HepG2 (cell line): Measurements from ENCODE around the gene SLC7A10. TPM values are rescaled to one million over a fixed set of nuclear protein-coding genes. Genes with fewer than 3 reads are reported as not detected.
A peak's percentile ranks its signal among the peaks of the same experiment; 100 is the strongest.

Source experiments
- ATAC-seq: fragments of 200-7000 bp; cut with Tn5 transposase; 3 replicates; pipeline ENCODE4 v1.9.1; 2020; ENCODE audit warnings: mild to moderate bottlenecking, moderate library complexity
- BruUV-seq: library from RNA; stranded (reverse); fragments of 400-500 nt; replicated peaks from 2 replicates; lab custom pipeline; 2021; lab: Mats Ljungman, UMichigan
- CTCF ChIA-PET: fragments of 300-600 bp; formaldehyde crosslinking; extraction: SDS; loops from one replicate; lab custom pipeline; 2021; ENCODE audit warnings: low total read pairs, inconsistent platforms, low intra/inter-chr PET ratio; lab: Yijun Ruan, JAX
- POLR2A ChIA-PET: fragments of 350-600 bp; sonication (Branson Sonifier 250); formaldehyde crosslinking; loops from one replicate; lab custom pipeline; 2020; ENCODE audit warnings: antibody characterized with exemption, inconsistent platforms; lab: Yijun Ruan, JAX
- DNase-seq: peaks from one replicate; pipeline ENCODE4 v3.0.0-alpha.2; 2015; ENCODE audit warnings: low spot score
- FAIRE-seq: peaks from 3 replicates; lab custom pipeline; 2011; peaks lifted over from hg19 to GRCh38; lab: Jason Lieb, UNC
- H2AFZ ChIP-seq: one replicate; pipeline ENCODE4 v1.6.1; 2011; ENCODE audit warnings: low read length, inconsistent platforms
- H3K27ac ChIP-seq: fragments of 300-600 bp; 3 replicates; pipeline ENCODE4 v1.8.0; 2011; ENCODE audit warnings: mixed run types, mild to moderate bottlenecking, mixed read lengths, low read length, inconsistent platforms; ENCODE audit not compliant: insufficient read depth; ENCODE audit errors: extremely low read length
- H3K27me3 ChIP-seq, 2 experiments: fragments of 200-600 bp in 1 of 2; 2 replicates in 1 of 2; 3 replicates in 1 of 2; pipeline versions ENCODE4 v1.6.0 to v1.8.0; 2011; ENCODE audit warnings: low read length in 2 of 2, mild to moderate bottlenecking in 2 of 2, moderate library complexity in 2 of 2, inconsistent platforms in 1 of 2; ENCODE audit not compliant: insufficient read depth in 2 of 2, control insufficient read depth in 1 of 2
- H3K36me3 ChIP-seq, 2 experiments: fragments of 200-600 bp in 1 of 2; replicated peaks in 1 of 2; 2 replicates in 1 of 2; 3 replicates in 1 of 2; pipeline versions ENCODE4 v1.5.1 to v1.8.0; 2011; ENCODE audit warnings: low read length in 2 of 2, inconsistent platforms in 1 of 2; ENCODE audit not compliant: insufficient read depth in 2 of 2, control insufficient read depth in 1 of 2
- H3K4me1 ChIP-seq: 2 replicates; pipeline ENCODE4 v1.5.1; 2012; ENCODE audit warnings: low read length, inconsistent platforms; ENCODE audit not compliant: insufficient read depth
- H3K4me2 ChIP-seq: 2 replicates; pipeline ENCODE4 v1.6.0; 2011; ENCODE audit warnings: low read depth, low read length, inconsistent platforms
- H3K4me3 ChIP-seq, 3 experiments: fragments of 200-600 bp in 1 of 3; sonication (generic), shearing (Covaris generic) in 1 of 3; replicated peaks in 1 of 3; 2 replicates each; pipeline ENCODE4 v1.5.1; 2011 to 2016; ENCODE audit warnings: low read length in 3 of 3, inconsistent platforms in 2 of 3, low read depth in 2 of 3, mild to moderate bottlenecking in 2 of 3, control low read depth in 1 of 3, mixed read lengths in 1 of 3; ENCODE audit not compliant: insufficient read depth in 1 of 3
- H3K79me2 ChIP-seq: one replicate; pipeline ENCODE4 v1.6.1; 2011; ENCODE audit warnings: low read length, inconsistent platforms; ENCODE audit not compliant: insufficient read depth
- H3K9ac ChIP-seq: 2 replicates; pipeline ENCODE4 v1.6.0; 2011; ENCODE audit warnings: mild to moderate bottlenecking, low read depth, low read length, inconsistent platforms; ENCODE audit not compliant: insufficient read depth
- H3K9me3 ChIP-seq: 2 replicates; pipeline ENCODE4 v1.5.1; 2012; ENCODE audit warnings: mild to moderate bottlenecking, low read length
- H4K20me1 ChIP-seq: 2 replicates; pipeline ENCODE4 v1.6.0; 2011; ENCODE audit warnings: inconsistent platforms, mild to moderate bottlenecking, low read length, moderate library complexity; ENCODE audit not compliant: insufficient read depth
- CTCF ChIP-seq: sonication (generic); formaldehyde crosslinking; IDR thresholded peaks from 2 replicates; pipeline ENCODE4 v1.5.0; 2020; ENCODE audit warnings: mild to moderate bottlenecking, missing genetic modification reagents, moderate library complexity
- FOXA1 ChIP-seq, 2 experiments: fragments of 450-650 bp in 1 of 2; sonication (generic) in 1 of 2; formaldehyde crosslinking in 1 of 2; IDR thresholded peaks; 2 replicates each; pipeline versions ENCODE4 v1.4.0 to v1.6.1; 2016 to 2020; ENCODE audit warnings: missing genetic modification reagents in 1 of 2
- HNRNPH1 ChIP-seq: fragments of 200-400 bp; formaldehyde crosslinking; optimal IDR thresholded peaks from 2 replicates; pipeline ENCODE3; 2017; ENCODE audit warnings: mild to moderate bottlenecking, low read depth, low read length
- PAX8 ChIP-seq: sonication (generic); formaldehyde crosslinking; IDR thresholded peaks from 2 replicates; pipeline ENCODE4 v1.8.0; 2022; ENCODE audit warnings: mild to moderate bottlenecking, missing genetic modification reagents, borderline replicate concordance
- PAXIP1 ChIP-seq: sonication (generic); formaldehyde crosslinking; conservative IDR thresholded peaks from 2 replicates; pipeline ENCODE4 v1.4.0; 2020; ENCODE audit warnings: mild to moderate bottlenecking, missing genetic modification reagents, moderate library complexity
- PCBP2 ChIP-seq: fragments of 200-400 bp; formaldehyde crosslinking; optimal IDR thresholded peaks from 2 replicates; pipeline ENCODE3; 2018; ENCODE audit warnings: low read length, low read depth; ENCODE audit not compliant: poor library complexity, severe bottlenecking
- RAD51 ChIP-seq: fragments of 450-650 bp; IDR thresholded peaks from 2 replicates; pipeline ENCODE4 v1.6.1; 2016; ENCODE audit warnings: borderline replicate concordance
- SKIL ChIP-seq: sonication (generic); formaldehyde crosslinking; IDR thresholded peaks from 2 replicates; pipeline ENCODE4 v1.8.0; 2022; ENCODE audit warnings: missing genetic modification reagents, mild to moderate bottlenecking, moderate library complexity, borderline replicate concordance
- SNAI1 ChIP-seq: sonication (generic); formaldehyde crosslinking; IDR thresholded peaks from 2 replicates; pipeline ENCODE4 v1.5.0; 2020; ENCODE audit warnings: mild to moderate bottlenecking, missing genetic modification reagents, borderline replicate concordance
- TBL1XR1 ChIP-seq: fragments of 150-350 bp; IDR thresholded peaks from 2 replicates; pipeline ENCODE4 v1.6.1; 2014; ENCODE audit warnings: borderline replicate concordance, low read length; ENCODE audit not compliant: partially characterized antibody
- ZNF136 ChIP-seq: sonication (generic); formaldehyde crosslinking; IDR thresholded peaks from 2 replicates; pipeline ENCODE4 v1.8.1; 2022; ENCODE audit warnings: low read depth, mild to moderate bottlenecking, moderate library complexity, missing genetic modification reagents
- ZNF274 ChIP-seq: sonication (generic); formaldehyde crosslinking; IDR thresholded peaks from 2 replicates; pipeline ENCODE4 v1.5.1; 2020; ENCODE audit warnings: mild to moderate bottlenecking, missing genetic modification reagents
- ZNF292 ChIP-seq: sonication (generic); formaldehyde crosslinking; IDR thresholded peaks from 2 replicates; pipeline ENCODE4 v1.8.1; 2022; ENCODE audit warnings: mild to moderate bottlenecking, low read depth, missing genetic modification reagents, borderline replicate concordance
- ZNF629 ChIP-seq: sonication (generic); formaldehyde crosslinking; conservative IDR thresholded peaks from 2 replicates; pipeline ENCODE4 v1.5.0; 2020; ENCODE audit warnings: missing genetic modification reagents
- ZNF670 ChIP-seq: sonication (generic); formaldehyde crosslinking; IDR thresholded peaks from 2 replicates; pipeline ENCODE4 v1.8.0; 2022; ENCODE audit warnings: mild to moderate bottlenecking, missing genetic modification reagents, borderline replicate concordance
- WGBS: methylation state at CpG from one replicate; pipeline ENCODE4 v1.1.6; 2017; ENCODE audit warnings: low lambda C conversion rate; 5-methylcytosine and 5-hydroxymethylcytosine counted together
- in situ Hi-C: cut with HindIII; loops from 2 replicates; pipeline ENCODE4 v1.10.0; 2017; ENCODE audit warnings: low pct_unique_long_range_greater_than_20kb; ENCODE audit not compliant: extremely low pct_ligation_motif_present
- intact Hi-C: fragments of 100-400 bp; cut with micrococcal nuclease; formaldehyde crosslinking; loops from one replicate; pipeline ENCODE4 v1.10.0; 2022; ENCODE audit not compliant: unreplicated experiment
- polyA plus RNA-seq, 8 experiments: library from polyadenylated mRNA; depleted of rRNA in 3 of 8; stranded (reverse) in 7 of 8; unstranded in 1 of 8; fragments of >200 nt; fragmentation: Illumina TruSeq in 4 of 8; extraction: Trizol in 4 of 8; gene quantifications; 2 replicates each; pipeline versions ENCODE4 v1.2.1 to v1.2.3, GENCODE V29; 2011 to 2016; ENCODE audit warnings: low read depth in 4 of 8, missing spikeins in 1 of 8, mixed read lengths in 1 of 8; ENCODE audit not compliant: insufficient read depth in 1 of 8
- total RNA-seq, 5 experiments: library from RNA; depleted of rRNA; stranded (reverse); fragments of >200 nt; fragmentation: Illumina TruSeq; extraction: Trizol; gene quantifications; 2 replicates each; pipeline ENCODE4 v1.2.3, GENCODE V29; 2016; ENCODE audit warnings: low read depth in 1 of 5

The SLC7A10 gene
- total and polyA plus RNA-seq, 2 of the 13 experiments (the other 11 are each of a cell fraction or from before 2014, with no cell fraction given), result 1.1 to 2.2 TPM

GRCh38 chr19:33233056-33233873 lies 7.6 kb upstream of the SLC7A10 start:
- Histone ChIP-seq H2AFZ (no peak overlapping the region), H3K27ac (no peak overlapping the region), H3K9me3 (peaks cover 8% of the 10 kb centered on the region), H3K79me2 (no peaks in the 10 kb centered on the region), H3K4me2 (no peak overlapping the region), H3K4me1 (peaks cover 33% of the 10 kb centered on the region; the same call in 1 of the 2 replicates), H3K36me3 (no peaks in the 10 kb centered on the region), H3K4me3 (no peak overlapping the region), H4K20me1 (no peaks in the 10 kb centered on the region), H3K27me3 (peaks cover 2 to 6% of the 10 kb centered on the region in 2 experiments; a peak in 1 of 5 replicates), H3K9ac (no peak overlapping the region)
- POLR2A ChIA-PET, result no interaction called here
- in situ Hi-C loops, result no loop called here
- CTCF ChIA-PET, result no interaction called here
- no TSS peak for BruUV-seq
- WGBS, result 82% methylated on average over 9 of the region's 9 CpGs
- intact Hi-C loops, result no loop called here
- DNase-seq (no peak), ATAC-seq (no peak), FAIRE-seq (peak; percentile 18)
- TF ChIP-seq TBL1XR1 (no peak), SNAI1 (CRISPR knock-in tag) (no peak), ZNF629 (CRISPR knock-in tag) (no peak), FOXA1 (IDR thresholded peaks at IDR 0.05) (0 out of 2 replicates have a peak, but pooled peaks have one; percentile 11), FOXA1 (CRISPR knock-in tag; IDR thresholded peaks at IDR 0.05) (no peak), ZNF136 (CRISPR knock-in tag) (no peak), ZNF274 (CRISPR knock-in tag) (no peak), PAX8 (CRISPR knock-in tag) (no peak), HNRNPH1 (no peak), PAXIP1 (CRISPR knock-in tag) (no peak), ZNF292 (CRISPR knock-in tag) (no peak), RAD51 (0 out of 2 replicates have a peak, but pooled peaks have one; percentile 13), PCBP2 (no peak), CTCF (CRISPR knock-in tag) (no peak), SKIL (no peak), ZNF670 (no peak)
